Central memory CD8-positive, alpha-beta T cell (primary cell): ENCODE data around the gene ZNG1C.
A peak's percentile ranks its signal among the peaks of the same experiment; 100 is the strongest.
"Not testable (repeated sequence)": the region's sequence is repeated elsewhere in the genome, so short reads cannot be mapped to it uniquely, and the experiment has no call there.

Experiments
- ATAC-seq: fragments of 150-1000 bp; cut with Tn5 transposase; replicated peaks from 2 replicates; pipeline ENCODE4 v1.10.0; 2022; ENCODE audit warnings: mild to moderate bottlenecking, moderate FRiP score, moderate number of reproducible peaks; ENCODE audit not compliant: poor library complexity, severe bottlenecking; ENCODE audit errors: extremely low read depth
- DNase-seq, 2 donors: peaks; one replicate each; pipeline ENCODE4 v3.0.0; 2021; ENCODE audit warnings: low spot score in 2 of 2
- H3K27ac Mint-ChIP-seq: one replicate; pipeline ENCODE4 v1.8.0; 2022; ENCODE audit warnings: low read depth, mild to moderate bottlenecking, moderate library complexity, mixed read lengths
- H3K27me3 Mint-ChIP-seq: one replicate; pipeline ENCODE4 v1.8.0; 2022; ENCODE audit warnings: mixed read lengths
- H3K36me3 Mint-ChIP-seq: one replicate; pipeline ENCODE4 v1.8.0; 2022; ENCODE audit warnings: mild to moderate bottlenecking, moderate library complexity, mixed read lengths; ENCODE audit not compliant: insufficient read depth
- H3K4me1 Mint-ChIP-seq: one replicate; pipeline ENCODE4 v1.8.0; 2022; ENCODE audit warnings: mixed read lengths
- H3K4me3 Mint-ChIP-seq: one replicate; pipeline ENCODE4 v1.8.0; 2022; ENCODE audit warnings: mild to moderate bottlenecking, moderate library complexity, mixed read lengths
- H3K9me3 Mint-ChIP-seq: one replicate; pipeline ENCODE4 v1.8.0; 2022; ENCODE audit warnings: mixed read lengths

The ZNG1C gene

DNA sequence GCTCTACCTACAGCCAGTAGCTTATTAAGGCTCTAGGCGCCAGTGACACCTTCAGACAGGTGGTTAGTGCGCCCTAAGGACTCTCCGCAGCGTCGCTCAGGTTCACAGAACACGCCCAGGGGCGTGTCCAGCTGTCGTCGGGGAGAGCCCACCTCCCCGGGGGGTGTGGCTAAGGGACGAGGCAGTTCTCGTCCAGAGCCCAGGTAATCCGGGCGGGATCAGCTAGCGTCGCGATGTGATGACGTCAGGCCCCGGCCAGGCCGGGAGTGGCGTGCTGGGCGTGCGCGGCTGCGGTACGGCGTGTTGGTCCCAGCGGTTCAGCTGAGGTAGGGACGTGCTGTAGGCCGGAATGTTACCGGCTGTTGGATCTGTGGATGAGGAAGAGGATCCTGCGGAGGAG is at the start of gene ZNG1C:
TSS of gene ZNG1C (plus strand) at position 301 of the 400 bp plus-strand sequence. CDS start at position 350, 49 bp downstream.
- H3K4me1 Mint-ChIP-seq, H3K27ac Mint-ChIP-seq, H3K9me3 Mint-ChIP-seq, H3K4me3 Mint-ChIP-seq, DNase-seq, H3K27me3 Mint-ChIP-seq, H3K36me3 Mint-ChIP-seq: not testable (repeated sequence)
- ATAC-seq, result peak; percentile 54

DNA sequence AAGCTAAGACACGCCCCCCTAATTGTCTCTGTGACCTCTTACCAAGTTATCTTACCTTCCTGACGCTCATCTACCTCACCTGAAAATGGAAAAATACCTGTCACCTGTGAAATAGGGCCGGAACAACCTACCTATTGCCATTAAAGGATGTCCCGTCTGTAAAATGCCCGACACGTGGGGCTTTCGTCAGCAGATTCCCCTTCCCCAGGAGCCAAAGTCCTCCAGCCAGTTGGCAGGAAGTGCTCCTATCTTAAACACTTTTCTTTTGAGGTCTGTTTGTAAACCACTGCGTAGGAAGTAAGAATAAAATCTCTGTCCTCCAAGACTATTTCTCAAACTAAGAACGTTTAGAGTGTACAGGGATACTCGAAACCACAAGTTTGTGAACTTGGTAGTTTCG is 654 bp downstream of the ZNG1C start:
- H3K36me3 Mint-ChIP-seq, H3K4me3 Mint-ChIP-seq, ATAC-seq, H3K4me1 Mint-ChIP-seq, H3K27me3 Mint-ChIP-seq, DNase-seq, H3K27ac Mint-ChIP-seq, H3K9me3 Mint-ChIP-seq: not testable (repeated sequence)

DNA sequence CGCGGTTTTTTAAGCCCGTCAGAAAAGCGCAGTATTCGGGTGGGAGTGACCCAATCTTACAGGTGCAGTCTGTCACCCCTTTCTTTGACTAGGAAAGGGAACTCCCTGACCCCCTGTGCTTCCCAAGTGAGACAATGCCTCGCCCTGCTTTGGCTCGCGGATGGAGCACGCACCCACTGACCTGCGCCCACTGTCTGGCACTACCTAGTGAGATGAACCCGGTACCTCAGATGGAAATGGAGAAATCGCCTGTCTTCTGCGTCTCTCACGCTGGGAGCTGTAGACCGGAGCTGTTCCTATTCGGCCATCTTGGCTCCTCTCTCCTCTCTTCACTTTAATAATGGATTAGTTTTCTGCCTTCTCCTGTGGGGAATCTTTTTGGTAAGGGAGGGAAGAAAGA is 39.3 kb downstream of the ZNG1C start:
- not testable (repeated sequence) for H3K9me3 Mint-ChIP-seq, H3K4me3 Mint-ChIP-seq, ATAC-seq, H3K27ac Mint-ChIP-seq, DNase-seq, H3K36me3 Mint-ChIP-seq, H3K4me1 Mint-ChIP-seq, H3K27me3 Mint-ChIP-seq

DNA sequence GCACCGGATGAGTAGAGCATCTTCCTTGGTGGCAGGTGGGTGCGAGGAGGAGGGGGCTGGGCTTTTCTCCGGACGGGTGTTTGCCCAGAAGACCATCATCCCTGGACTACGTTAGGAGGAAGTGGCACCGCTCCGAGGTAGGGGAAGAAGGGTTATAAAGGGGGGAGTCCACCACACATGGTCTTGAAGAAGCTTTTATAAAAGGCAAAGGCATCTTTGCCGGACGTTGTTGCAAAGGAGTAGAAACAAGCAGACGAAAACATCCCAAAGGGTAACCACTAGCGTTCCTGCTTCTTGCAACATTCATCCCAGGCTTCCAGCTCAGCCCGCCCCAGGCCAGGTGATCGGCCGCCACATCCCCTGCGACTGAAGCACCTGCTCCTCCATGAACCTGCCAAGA is 60.8 kb downstream of the ZNG1C start, which contains the start of gene FOXD4L3:
TSS of gene FOXD4L3 (plus strand) at position 301 of the 400 bp plus-strand sequence. CDS start at position 386, 85 bp downstream.
- H3K27me3 Mint-ChIP-seq, H3K4me3 Mint-ChIP-seq, DNase-seq, H3K9me3 Mint-ChIP-seq, H3K36me3 Mint-ChIP-seq, H3K4me1 Mint-ChIP-seq, H3K27ac Mint-ChIP-seq, ATAC-seq: not testable (repeated sequence)

DNA sequence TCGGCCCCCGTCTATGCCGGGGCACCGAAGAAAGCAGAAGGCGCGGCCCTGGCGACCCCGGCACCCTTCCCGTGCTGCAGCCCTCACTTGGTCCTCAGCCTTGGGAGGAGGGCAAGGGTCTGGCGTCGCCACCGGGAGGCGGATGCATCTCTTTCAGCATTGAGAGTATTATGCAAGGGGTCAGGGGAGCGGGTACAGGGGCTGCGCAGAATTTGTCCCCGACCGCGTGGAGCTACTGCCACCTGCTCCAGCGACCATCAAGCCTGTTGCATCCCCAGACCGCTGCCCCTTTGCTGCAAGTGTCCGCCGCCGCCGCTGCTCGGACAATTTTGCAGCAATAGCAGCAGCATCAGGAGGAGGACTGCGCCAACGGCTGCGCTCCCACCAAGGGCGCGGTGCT is 62.0 kb downstream of the ZNG1C start:
- DNase-seq, H3K27me3 Mint-ChIP-seq, H3K36me3 Mint-ChIP-seq, H3K9me3 Mint-ChIP-seq, H3K27ac Mint-ChIP-seq, H3K4me3 Mint-ChIP-seq, H3K4me1 Mint-ChIP-seq, ATAC-seq: not testable (repeated sequence)

DNA sequence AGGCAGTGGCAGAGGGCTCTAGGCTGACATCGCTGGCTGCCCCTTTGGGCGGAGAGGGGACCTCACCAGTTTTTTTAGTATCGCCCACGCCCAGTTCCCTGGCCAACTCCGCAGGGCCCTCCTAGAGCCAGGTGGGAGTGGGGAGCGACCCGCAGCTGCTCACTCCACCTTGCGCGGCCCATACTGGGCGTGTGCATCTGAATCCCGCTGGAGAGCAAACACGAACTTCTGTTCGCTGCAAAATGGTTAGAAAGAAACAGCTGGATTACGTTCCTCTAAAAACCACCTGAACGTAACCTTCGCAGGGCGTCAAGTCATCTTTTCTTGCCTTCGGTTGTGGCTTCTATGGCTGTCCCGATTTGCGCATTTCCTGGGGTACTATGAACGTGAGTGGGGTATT is 62.4 kb downstream of the ZNG1C start:
- DNase-seq, H3K27ac Mint-ChIP-seq, H3K4me1 Mint-ChIP-seq, H3K36me3 Mint-ChIP-seq, ATAC-seq, H3K27me3 Mint-ChIP-seq, H3K4me3 Mint-ChIP-seq, H3K9me3 Mint-ChIP-seq: not testable (repeated sequence)

DNA sequence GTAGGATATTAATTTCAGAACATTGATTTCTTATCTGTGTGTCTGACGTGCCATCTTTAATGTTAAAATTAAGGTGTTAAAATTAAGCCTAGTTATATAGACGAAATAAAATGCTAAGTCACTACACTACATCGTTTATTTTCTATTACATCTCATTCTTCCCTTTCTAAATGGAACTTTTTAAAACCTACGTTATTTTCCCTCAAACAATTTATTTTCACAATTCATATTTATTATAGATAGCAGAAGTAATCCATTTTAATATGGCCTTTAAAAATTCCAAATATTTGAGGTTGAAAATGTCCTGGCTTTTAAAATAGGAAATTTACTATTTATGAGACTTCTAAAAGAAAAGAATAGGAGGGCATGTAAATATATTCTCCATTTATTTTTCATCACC is 63.0 kb downstream of the ZNG1C start:
- not testable (repeated sequence) for H3K27ac Mint-ChIP-seq, ATAC-seq, H3K4me3 Mint-ChIP-seq, H3K4me1 Mint-ChIP-seq, DNase-seq, H3K9me3 Mint-ChIP-seq, H3K36me3 Mint-ChIP-seq, H3K27me3 Mint-ChIP-seq

DNA sequence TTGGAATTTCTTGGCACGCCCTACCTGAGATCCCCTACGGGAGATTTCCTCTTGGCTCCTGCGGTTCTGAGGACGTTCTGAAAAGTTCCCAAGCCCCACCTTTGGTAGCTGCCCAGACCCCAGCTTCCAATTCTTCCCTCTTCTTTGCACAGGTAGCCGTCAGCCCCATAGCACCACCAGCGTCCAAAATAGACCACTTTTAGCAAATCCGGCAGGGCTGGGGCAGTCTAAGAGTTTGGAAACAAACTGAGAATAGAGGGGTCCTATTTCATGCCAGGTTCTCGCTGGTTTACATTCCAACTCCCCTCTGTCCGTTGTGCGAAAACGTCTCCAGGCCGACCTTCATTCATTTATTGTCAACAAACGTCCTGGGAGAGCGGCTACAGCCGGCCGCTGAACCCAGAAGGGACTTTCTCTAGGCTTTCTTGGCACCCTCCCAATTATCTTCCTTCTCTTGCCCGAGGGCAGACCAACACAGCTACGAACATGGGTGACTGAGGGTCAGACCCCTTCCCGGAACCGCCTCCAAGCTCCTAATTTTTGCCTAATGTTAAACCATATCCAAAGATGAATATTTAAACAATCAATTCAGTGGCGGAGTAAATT is 64.0 kb downstream of the ZNG1C start:
- DNase-seq, H3K36me3 Mint-ChIP-seq, H3K27ac Mint-ChIP-seq, H3K4me3 Mint-ChIP-seq, H3K4me1 Mint-ChIP-seq, H3K9me3 Mint-ChIP-seq, H3K27me3 Mint-ChIP-seq: not testable (repeated sequence)
- ATAC-seq, result peak; percentile 32

DNA sequence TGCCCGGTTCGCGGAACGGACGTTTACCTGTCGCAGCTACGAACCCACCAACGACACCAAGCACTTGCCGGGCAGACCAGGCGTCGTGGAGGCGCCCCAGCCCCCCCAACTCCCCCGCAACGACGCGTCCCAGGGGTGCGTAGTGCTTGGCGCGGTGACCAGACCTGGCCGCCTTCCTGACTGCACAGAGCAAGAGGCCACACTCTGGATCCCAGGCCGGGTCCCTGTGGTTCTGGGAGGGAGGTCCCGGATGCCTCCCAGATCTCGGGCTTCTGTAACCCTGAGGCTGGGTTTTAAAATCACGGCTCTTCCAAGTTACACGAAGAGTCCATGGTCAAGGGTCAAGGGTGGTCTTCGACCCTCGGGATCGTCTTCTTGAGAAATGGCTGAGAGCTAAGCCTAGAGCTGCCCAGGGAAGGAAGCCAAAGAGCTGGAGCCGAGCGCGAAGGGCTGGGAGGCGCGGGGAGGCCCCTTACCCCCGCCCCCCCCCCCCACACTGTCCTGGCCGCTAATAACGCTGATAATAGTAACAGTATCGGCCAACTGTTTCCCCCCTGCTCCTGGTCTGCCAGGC is 64.7 kb downstream of the ZNG1C start:
- not testable (repeated sequence) for H3K4me3 Mint-ChIP-seq, H3K4me1 Mint-ChIP-seq, DNase-seq, H3K36me3 Mint-ChIP-seq, H3K27ac Mint-ChIP-seq, H3K27me3 Mint-ChIP-seq, H3K9me3 Mint-ChIP-seq, ATAC-seq

DNA sequence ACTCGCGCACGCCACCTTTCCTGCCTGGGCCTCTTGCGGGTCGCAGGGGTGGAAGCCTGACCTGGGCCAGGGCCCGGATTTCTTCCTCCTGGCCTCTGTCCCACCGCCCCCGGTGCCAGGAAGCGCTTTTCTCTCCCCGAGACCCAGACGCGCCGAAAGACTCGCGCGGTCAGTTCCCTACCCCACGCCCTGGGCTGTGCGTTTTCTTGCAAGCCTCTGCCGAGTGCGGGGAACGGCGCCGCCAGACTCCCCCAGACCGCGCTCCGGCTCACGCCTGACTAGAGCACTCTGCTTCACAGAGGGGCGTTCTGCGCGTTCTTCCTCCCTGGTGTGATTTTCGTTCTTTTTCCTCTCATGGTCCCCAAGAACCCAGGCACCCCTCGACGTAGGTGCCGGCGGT is 65.3 kb downstream of the ZNG1C start:
- not testable (repeated sequence) for ATAC-seq, H3K27me3 Mint-ChIP-seq, H3K27ac Mint-ChIP-seq, H3K4me1 Mint-ChIP-seq, H3K4me3 Mint-ChIP-seq, DNase-seq, H3K36me3 Mint-ChIP-seq, H3K9me3 Mint-ChIP-seq

DNA sequence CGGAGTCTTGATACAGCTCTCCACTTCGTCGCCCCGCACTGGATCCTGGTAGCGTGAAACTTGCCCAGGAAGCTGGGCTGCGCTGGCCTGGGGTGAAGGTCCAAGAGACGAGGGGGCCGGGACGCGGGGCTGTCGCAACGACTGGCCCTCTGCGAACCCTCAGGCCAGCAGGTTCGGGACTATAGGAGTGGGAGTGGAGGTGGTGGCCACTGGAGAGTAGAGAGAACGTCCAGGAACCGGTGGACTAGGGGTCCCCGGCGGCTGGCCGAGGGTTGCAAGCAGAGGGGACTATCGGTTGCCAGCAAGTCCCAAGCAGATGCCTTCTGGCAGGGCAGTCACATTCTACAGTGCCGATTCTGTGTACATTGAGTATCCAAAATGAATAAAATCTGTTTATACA is 65.9 kb downstream of the ZNG1C start:
- H3K9me3 Mint-ChIP-seq, H3K27ac Mint-ChIP-seq, DNase-seq, H3K36me3 Mint-ChIP-seq, H3K4me1 Mint-ChIP-seq, H3K4me3 Mint-ChIP-seq, H3K27me3 Mint-ChIP-seq, ATAC-seq: not testable (repeated sequence)

DNA sequence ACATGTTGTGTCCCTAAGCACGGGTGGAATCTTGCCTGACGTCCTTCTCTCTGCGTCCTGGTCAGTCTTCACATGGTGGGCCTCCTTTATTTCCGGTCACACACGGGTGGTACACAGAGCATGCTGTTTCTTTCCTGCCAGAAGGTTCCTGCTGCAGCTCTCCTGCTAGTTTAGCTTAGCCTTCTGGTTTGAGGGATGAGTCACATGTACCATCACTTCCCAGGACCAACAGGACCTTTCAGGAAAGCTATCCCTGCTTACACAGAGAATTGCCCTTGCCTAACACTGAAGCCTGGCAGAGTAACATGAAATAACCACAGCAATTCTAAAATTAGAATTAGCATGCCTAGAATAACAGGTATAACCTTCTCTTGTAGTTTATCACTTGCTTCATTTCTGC is 69.4 kb downstream of the ZNG1C start:
- not testable (repeated sequence) for H3K4me3 Mint-ChIP-seq, H3K27ac Mint-ChIP-seq, H3K9me3 Mint-ChIP-seq, DNase-seq, H3K27me3 Mint-ChIP-seq, H3K36me3 Mint-ChIP-seq, H3K4me1 Mint-ChIP-seq, ATAC-seq

DNA sequence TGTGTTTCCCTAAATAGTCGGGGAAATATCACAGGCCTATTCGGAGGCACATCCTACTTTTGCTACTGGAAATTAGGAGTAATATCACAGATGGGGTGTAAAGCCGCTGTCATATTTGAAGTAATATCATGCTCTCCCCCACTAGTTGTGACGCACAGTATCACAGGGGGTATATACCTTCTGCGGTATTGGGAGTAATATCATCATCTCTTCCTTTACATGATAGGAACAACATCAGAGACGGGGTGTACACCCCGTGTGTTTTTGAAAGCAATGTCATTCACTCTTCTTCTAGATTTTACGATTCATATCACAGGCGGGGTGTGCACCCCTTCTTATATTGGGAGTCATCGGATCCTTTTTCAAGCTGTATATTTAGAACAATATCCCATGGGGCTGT is 76.4 kb downstream of the ZNG1C start:
- not testable (repeated sequence) for DNase-seq, H3K4me3 Mint-ChIP-seq, H3K4me1 Mint-ChIP-seq, H3K27ac Mint-ChIP-seq, H3K36me3 Mint-ChIP-seq, ATAC-seq, H3K27me3 Mint-ChIP-seq, H3K9me3 Mint-ChIP-seq
